Ureter (tissue), 1 donor: Measurements from ENCODE around the gene NRXN2. TPM values are rescaled to one million over a fixed set of nuclear protein-coding genes. Genes with fewer than 3 reads are reported as not detected.
"Not testable (repeated sequence)": the region's sequence is repeated elsewhere in the genome, so short reads cannot be mapped to it uniquely, and the experiment has no call there.

ENCODE experiments used
- DNase-seq: peaks from one replicate; pipeline ENCODE4 v3.0.0-alpha.2; 2020; ENCODE audit warnings: low spot score
- total RNA-seq: library from RNA; stranded (reverse); gene quantifications from one replicate; pipeline ENCODE4 v1.2.4, GENCODE V29; 2023
- donor health status: DM: yes; HTN: yes; CAD: no.

The NRXN2 gene
- total RNA-seq, 1 donor from 2014 or later: 11.6 TPM

DNA sequence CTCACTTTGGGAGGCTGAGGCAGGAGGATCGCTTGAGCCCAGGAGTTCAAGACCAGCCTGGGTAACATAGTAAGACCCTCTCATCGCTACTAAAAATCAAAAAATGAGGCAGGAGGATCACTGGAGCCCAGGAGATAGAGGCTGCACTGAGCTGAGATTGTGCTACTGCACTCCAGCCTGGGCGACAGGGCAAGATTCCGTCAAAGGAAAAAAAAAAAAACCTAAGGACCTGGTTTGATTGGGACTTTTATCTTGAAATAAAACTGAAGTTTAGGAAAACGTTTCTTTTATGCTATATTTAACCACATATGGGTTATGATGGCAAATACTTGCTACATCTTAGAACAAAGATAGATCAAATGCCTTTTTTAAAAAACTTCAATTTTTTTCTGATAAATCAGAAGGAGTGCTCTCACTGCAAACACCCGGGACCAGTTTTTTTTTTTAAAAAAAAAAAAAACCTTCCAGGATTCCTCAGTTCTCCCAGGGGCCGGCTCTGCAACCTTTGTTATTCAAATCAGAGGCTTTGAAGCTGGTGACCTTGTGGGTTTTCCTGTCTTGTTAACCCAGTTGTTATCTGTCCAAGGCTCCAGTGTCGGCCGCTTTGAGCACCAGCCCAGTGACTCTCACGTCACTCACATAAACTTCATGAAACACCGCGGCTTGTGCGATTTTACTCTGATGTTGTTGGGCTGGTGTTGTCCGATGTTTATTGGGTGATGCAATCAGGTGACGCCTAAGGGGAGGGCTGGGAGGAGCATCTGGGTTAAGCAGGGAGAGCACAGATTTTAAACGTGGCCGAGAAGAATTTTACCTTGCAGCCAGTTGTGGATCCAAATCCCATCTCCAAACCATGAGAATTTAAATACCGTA lies 156.7 kb downstream of the NRXN2 start:
- DNase-seq: peak; percentile 79

DNA sequence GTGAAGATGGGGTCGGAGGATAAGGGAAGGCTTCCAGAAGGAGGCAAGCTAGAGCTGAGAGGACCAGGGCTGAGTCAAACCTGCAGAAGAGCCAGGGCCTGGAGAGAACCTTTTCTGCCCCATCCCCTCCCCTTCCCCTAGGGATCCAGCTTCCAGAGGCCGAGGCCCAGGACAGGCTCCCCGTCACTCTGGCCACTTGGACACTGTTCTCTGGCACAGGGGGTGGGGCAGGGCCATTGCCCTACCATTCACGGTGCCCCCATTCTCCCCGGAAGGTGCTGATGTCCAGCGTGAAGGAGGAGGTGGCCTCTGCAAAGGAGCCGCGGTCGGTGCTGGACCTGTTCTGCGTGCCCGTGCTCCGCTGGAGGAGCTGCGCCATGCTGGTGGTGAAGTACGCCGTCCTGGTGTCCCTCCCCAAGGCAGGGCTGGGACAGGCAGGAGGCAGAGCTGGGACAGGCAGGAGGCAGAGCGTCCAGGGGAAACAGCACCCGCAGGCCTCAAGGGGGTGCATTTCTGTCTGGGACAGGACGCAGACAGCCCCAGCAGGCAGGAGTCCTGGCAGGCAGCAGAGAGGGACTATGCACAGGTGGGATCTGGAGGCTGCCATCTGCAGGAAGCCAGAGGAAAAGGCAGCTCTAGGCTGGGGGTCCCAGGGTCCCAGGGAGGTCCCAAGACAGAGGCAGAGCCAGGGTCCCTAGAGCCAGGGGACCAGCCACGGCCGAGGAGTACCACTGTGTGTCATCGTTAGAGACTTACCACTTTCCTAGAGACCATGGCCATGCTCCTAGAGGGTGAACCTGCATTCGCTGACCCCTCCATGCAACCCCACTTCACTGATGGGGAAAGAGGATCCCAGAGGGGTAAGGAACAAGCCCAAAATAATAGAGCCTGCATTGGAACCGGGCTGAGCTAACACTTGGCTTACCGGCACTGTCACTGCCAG lies 157.8 kb downstream of the NRXN2 start:
- DNase-seq: no peak

DNA sequence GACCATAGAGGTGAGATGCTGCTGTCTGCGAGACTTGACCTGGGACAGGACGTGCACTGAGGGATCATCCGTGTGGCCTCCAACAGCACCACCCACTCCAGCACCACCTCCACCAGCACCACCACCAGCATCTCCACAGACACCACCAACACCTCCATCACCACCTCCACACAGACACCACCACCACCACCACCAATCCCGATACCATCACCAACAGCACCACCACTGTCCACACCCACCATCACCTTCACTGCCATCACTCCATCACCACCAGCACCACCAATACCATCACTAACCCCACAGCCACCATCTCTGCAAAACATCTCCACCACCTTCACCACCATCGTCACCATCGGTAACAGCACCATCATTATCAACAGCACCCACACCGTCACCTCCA lies 158.6 kb downstream of the NRXN2 start:
- DNase-seq: no peak

DNA sequence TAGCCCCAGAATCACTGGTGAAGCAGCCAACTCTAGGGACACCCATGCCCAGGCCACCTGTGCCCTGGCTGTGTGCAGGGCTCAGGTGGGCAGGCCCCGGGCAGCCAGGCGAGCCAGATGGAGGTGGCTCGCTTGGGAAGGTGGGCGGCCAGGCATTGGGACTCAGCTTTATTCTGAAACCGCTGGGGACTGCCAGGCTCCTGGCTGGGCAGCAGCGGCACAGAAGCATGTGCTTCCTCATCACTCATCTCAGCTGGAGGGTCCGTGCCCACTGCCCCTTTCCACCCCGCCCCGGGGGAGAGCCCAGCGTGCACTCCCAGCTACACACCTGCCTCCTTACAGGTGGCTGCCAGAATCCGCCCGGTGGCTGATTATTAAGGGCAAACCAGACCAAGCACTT lies 159.0 kb downstream of the NRXN2 start:
- DNase-seq: no peak

GRCh38 chr11:64562723-64563351 lies 160.2 kb downstream of the NRXN2 start:
- no peak for DNase-seq

- DNase-seq: no peak
Observed at GRCh38 chr11:64561984-64562722, 160.8 kb downstream of the NRXN2 start.

DNA sequence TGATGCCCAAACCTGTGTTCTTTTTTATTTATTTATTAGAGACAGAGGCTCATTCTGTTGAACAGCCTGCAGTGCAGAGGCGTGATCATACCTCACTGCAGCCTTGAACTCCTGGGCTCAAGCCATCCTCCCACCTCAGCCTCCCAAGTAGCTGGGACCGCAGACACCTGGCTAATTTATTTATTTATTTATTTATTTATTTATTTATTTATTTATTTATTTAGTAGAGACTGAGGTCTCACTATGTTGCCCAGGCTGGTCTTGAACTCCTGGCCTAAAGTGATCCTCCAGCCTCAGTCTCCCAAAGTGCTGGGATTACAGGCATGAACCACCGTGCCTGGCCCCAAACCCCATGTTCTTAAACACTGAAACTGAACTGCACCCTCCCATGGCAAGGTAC lies 161.6 kb downstream of the NRXN2 start:
- not testable (repeated sequence) for DNase-seq

- DNase-seq: no peak
Observed at GRCh38 chr11:64560941-64561340, 162.1 kb downstream of the NRXN2 start.

DNA sequence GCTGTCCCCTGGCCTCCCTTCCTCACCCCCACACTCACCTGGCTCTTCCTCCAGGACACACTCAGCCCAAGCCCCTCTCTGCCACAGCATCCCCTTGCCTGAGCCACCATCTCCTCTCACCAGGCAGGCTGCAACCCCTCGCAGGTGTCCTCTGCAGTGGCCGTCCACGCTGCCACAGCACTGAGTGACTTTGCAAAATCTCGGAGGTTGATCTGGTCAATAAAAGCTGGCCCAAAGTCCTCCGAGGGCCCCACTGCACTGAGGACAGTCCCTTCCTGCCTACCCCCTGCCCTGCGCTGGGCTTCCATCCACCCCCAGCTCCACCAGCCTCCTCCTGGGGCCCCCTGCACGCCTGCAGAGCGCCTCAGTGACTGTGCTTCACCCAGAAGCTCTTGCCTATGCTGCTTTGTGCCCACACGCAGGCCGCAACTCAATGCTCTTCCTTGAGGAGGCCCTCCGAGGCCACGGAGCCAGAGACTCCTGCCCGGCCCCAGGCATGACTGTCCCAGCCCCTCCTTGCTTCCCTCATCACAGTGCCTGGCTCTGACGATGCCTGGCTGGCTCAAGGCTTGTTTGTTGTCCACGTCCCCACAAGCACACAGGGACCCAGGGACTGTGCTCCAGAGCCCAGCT lies 162.7 kb downstream of the NRXN2 start:
- DNase-seq: no peak

GRCh38 chr11:64559351-64560138 lies 163.5 kb downstream of the NRXN2 start:
- DNase-seq: no peak

- DNase-seq: no peak
Observed at GRCh38 chr11:64558869-64559268, 164.1 kb downstream of the NRXN2 start.

GRCh38 chr11:64558065-64558745 lies 164.8 kb downstream of the NRXN2 start:
- no peak for DNase-seq

- no peak for DNase-seq
Observed at GRCh38 chr11:64556721-64557250, 166.2 kb downstream of the NRXN2 start.

Other genes with a start within 250 kb of the NRXN2 start
- gene SLC22A11, start 167.3 kb downstream of the NRXN2 start, total RNA-seq: 0.44 TPM
- gene SLC22A12, start 132.0 kb downstream of the NRXN2 start, total RNA-seq: not detected
- gene RASGRP2, start 20.9 kb upstream of the NRXN2 start, total RNA-seq: 23.3 TPM
- 11.4 TPM for gene PYGM, start 36.8 kb upstream of the NRXN2 start, total RNA-seq
- gene SF1, start 55.3 kb upstream of the NRXN2 start, total RNA-seq: 391 TPM
- gene MAP4K2, start 80.0 kb upstream of the NRXN2 start, total RNA-seq: 14.0 TPM
- gene MEN1, start 87.4 kb upstream of the NRXN2 start, total RNA-seq: 18.7 TPM
- gene CDC42BPG, start 121.5 kb upstream of the NRXN2 start, total RNA-seq: 28.5 TPM
- gene EHD1, start 155.4 kb upstream of the NRXN2 start, total RNA-seq: 47.3 TPM
- 27.9 TPM for gene ATG2A, start 194.0 kb upstream of the NRXN2 start, total RNA-seq
- gene PPP2R5B, start 201.5 kb upstream of the NRXN2 start, total RNA-seq: 18.9 TPM
- not detected for gene GPHA2, start 212.7 kb upstream of the NRXN2 start, total RNA-seq
- gene MAJIN, start 248.9 kb upstream of the NRXN2 start, total RNA-seq: not detected